Ovary (tissue), 3 donors: ENCODE results near the gene LYPD5.
"Not testable (repeated sequence)": the region's sequence is repeated elsewhere in the genome, so short reads cannot be mapped to it uniquely, and the experiment has no call there.

Source experiments
- EP300 ChIP-seq: sonication (generic); formaldehyde crosslinking; IDR thresholded peaks from one replicate; pipeline ENCODE4 v1.6.1; 2017; ENCODE audit warnings: antibody characterized with exemption
- POLR2A ChIP-seq: fragments of 450-650 bp; IDR thresholded peaks from one replicate; pipeline ENCODE4 v1.6.1; 2017; ENCODE audit warnings: antibody characterized with exemption, mild to moderate bottlenecking, moderate library complexity
- TF ChIP-seq, protein P1 (sequence below), 3 donors: fragments of 450-650 bp in 2 of 3; fragments of 200-600 bp in 1 of 3; IDR thresholded peaks; one replicate each; pipeline versions ENCODE4 v1.5.1 to v1.8.0; 2016 to 2022; ENCODE audit warnings: antibody characterized with exemption in 3 of 3, mild to moderate bottlenecking in 1 of 3
- donor health status: DM: no; HTN: no; CAD: no.

DNA sequence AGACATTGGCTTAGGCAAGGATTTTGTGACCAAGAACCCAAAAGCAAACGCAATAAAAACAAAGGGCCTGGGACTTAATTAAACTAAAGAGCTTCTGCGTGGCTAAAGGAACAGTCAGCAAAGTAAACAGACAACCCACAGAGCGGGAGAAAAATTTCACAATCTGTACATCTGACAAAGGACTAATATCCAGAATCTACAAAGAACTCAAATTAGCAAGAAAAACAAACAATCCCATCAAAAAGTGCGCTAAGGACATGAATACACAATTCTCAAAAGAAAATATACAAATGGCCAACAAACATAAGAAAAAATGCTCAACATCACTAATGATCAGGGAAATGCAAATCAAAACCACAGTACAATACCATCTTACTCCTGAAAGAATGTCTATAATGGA is 22.3 kb upstream of the LYPD5 start:
- TF ChIP-seq, protein P1, sequence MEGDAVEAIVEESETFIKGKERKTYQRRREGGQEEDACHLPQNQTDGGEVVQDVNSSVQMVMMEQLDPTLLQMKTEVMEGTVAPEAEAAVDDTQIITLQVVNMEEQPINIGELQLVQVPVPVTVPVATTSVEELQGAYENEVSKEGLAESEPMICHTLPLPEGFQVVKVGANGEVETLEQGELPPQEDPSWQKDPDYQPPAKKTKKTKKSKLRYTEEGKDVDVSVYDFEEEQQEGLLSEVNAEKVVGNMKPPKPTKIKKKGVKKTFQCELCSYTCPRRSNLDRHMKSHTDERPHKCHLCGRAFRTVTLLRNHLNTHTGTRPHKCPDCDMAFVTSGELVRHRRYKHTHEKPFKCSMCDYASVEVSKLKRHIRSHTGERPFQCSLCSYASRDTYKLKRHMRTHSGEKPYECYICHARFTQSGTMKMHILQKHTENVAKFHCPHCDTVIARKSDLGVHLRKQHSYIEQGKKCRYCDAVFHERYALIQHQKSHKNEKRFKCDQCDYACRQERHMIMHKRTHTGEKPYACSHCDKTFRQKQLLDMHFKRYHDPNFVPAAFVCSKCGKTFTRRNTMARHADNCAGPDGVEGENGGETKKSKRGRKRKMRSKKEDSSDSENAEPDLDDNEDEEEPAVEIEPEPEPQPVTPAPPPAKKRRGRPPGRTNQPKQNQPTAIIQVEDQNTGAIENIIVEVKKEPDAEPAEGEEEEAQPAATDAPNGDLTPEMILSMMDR (IDR thresholded peaks at IDR 0.05), result not testable (repeated sequence)
- TF ChIP-seq EP300, POLR2A: not testable (repeated sequence)
